Smooth muscle cell (in vitro differentiated cells): ENCODE results near the gene TAPBPL. TPM values are rescaled to one million over a fixed set of nuclear protein-coding genes. Genes with fewer than 3 reads are reported as not detected.

Source experiments
- DNase-seq: peaks from one replicate; lab custom pipeline; 2025; ENCODE audit not compliant: unreplicated experiment; lab: John Stamatoyannopoulos, UW
- H2AFZ ChIP-seq: fragments of 200-600 bp; sonication (generic); 2 replicates; pipeline ENCODE4 v1.6.0; 2016; ENCODE audit warnings: antibody characterized with exemption, low read depth, mild to moderate bottlenecking
- H3F3A ChIP-seq: fragments of 200-600 bp; sonication (generic); 2 replicates; pipeline ENCODE4 v1.6.0; 2017; ENCODE audit warnings: antibody characterized with exemption, low read depth
- H3K27ac ChIP-seq: fragments of 200-600 bp; sonication (generic); 2 replicates; pipeline ENCODE4 v1.5.1; 2016; ENCODE audit warnings: low read depth, mild to moderate bottlenecking
- H3K27me3 ChIP-seq: fragments of 200-600 bp; sonication (generic); 2 replicates; pipeline ENCODE4 v1.6.1; 2016; ENCODE audit warnings: low read depth, mild to moderate bottlenecking
- H3K36me3 ChIP-seq: fragments of 200-600 bp; sonication (generic); 2 replicates; pipeline ENCODE4 v1.5.1; 2016; ENCODE audit warnings: low read depth
- H3K4me1 ChIP-seq: fragments of 200-600 bp; sonication (generic); 2 replicates; pipeline ENCODE4 v1.5.1; 2016; ENCODE audit warnings: low read depth
- H3K4me2 ChIP-seq: fragments of 200-600 bp; sonication (generic); 2 replicates; pipeline ENCODE4 v1.6.0; 2016; ENCODE audit warnings: mild to moderate bottlenecking
- H3K4me3 ChIP-seq: fragments of 200-600 bp; sonication (generic); 2 replicates; pipeline ENCODE4 v1.5.1; 2016; ENCODE audit warnings: mild to moderate bottlenecking
- H3K79me2 ChIP-seq: fragments of 200-600 bp; sonication (generic); 2 replicates; pipeline ENCODE4 v1.6.0; 2016; ENCODE audit warnings: low read depth, mild to moderate bottlenecking
- H3K9ac ChIP-seq: fragments of 200-600 bp; sonication (generic); 2 replicates; pipeline ENCODE4 v1.6.0; 2016; ENCODE audit warnings: low read depth
- H3K9me3 ChIP-seq: fragments of 200-600 bp; sonication (generic); replicated peaks from 2 replicates; pipeline ENCODE4 v1.5.1; 2016; ENCODE audit warnings: low read depth
- H4K20me1 ChIP-seq: fragments of 200-600 bp; sonication (generic); 2 replicates; pipeline ENCODE4 v1.6.0; 2016; ENCODE audit warnings: low read depth
- CTCF ChIP-seq: fragments of 200-600 bp; sonication (generic); IDR thresholded peaks from 2 replicates; pipeline ENCODE4 v1.5.1; 2017; ENCODE audit warnings: borderline replicate concordance, mild to moderate bottlenecking, antibody characterized with exemption; ENCODE audit not compliant: insufficient read depth, poor library complexity, severe bottlenecking
- WGBS: methylation state at CpG from one replicate; pipeline ENCODE4 v1.1.7; 2016; ENCODE audit warnings: low lambda C conversion rate; 5-methylcytosine and 5-hydroxymethylcytosine counted together
- polyA plus RNA-seq: library from polyadenylated mRNA; unstranded; fragments of >200 nt; fragmentation: Nextera tagmentation; extraction: Ambion mirVana; gene quantifications from 2 replicates; pipeline ENCODE4 v1.2.1, GENCODE V29; 2016
- total RNA-seq: library from RNA; depleted of rRNA; stranded (reverse); fragments of >200 nt; gene quantifications from 2 replicates; pipeline ENCODE4 v1.2.3, GENCODE V29; 2014

TAPBPL gene
- total and polyA plus RNA-seq, 2 experiments from 2014 or later: 0.85 to 3.2 TPM

GRCh38 chr12:6435961-6436715, 15.7 kb upstream of the TAPBPL start:
- Histone ChIP-seq H3K36me3 (no peaks in the 10 kb centered on the region), H3K9me3 (no peaks in the 10 kb centered on the region), H4K20me1 (no peaks in the 10 kb centered on the region), H3F3A (peaks cover 7% of the 10 kb centered on the region), H3K27me3 (no peaks in the 10 kb centered on the region), H2AFZ (no peak overlapping the region), H3K9ac (no peak overlapping the region), H3K4me1 (no peaks in the 10 kb centered on the region), H3K4me3 (no peak overlapping the region), H3K4me2 (no peak overlapping the region), H3K79me2 (no peaks in the 10 kb centered on the region), H3K27ac (no peak overlapping the region)
- TF ChIP-seq CTCF: no peak
- no peak for DNase-seq
- WGBS: 88% methylated on average over 13 of the region's 13 CpGs

GRCh38 chr12:6437586-6437985, 14.3 kb upstream of the TAPBPL start:
- Histone ChIP-seq H3K4me2 (no peak overlapping the region), H3K27me3 (no peaks in the 10 kb centered on the region), H3K27ac (no peak overlapping the region), H3F3A (no peaks in the 10 kb centered on the region), H3K9ac (no peak overlapping the region), H3K79me2 (no peaks in the 10 kb centered on the region), H2AFZ (no peak overlapping the region), H3K4me1 (no peaks in the 10 kb centered on the region), H3K4me3 (no peak overlapping the region), H4K20me1 (no peaks in the 10 kb centered on the region), H3K36me3 (no peaks in the 10 kb centered on the region), H3K9me3 (no peaks in the 10 kb centered on the region)
- 89% methylated on average over 3 of the region's 3 CpGs for WGBS
- TF ChIP-seq CTCF: no peak
- no peak for DNase-seq

- H3K4me3 ChIP-seq: no peak overlapping the region
- no peak for TF ChIP-seq CTCF
- H4K20me1 ChIP-seq: no peaks in the 10 kb centered on the region
- no peak overlapping the region for H3K9ac ChIP-seq
- no peak overlapping the region for H2AFZ ChIP-seq
- no peak for DNase-seq
- no peaks in the 10 kb centered on the region for H3F3A ChIP-seq
- no peaks in the 10 kb centered on the region for H3K9me3 ChIP-seq
- H3K27ac ChIP-seq: no peak overlapping the region
- no peaks in the 10 kb centered on the region for H3K27me3 ChIP-seq
- no peaks in the 10 kb centered on the region for H3K4me1 ChIP-seq
- H3K79me2 ChIP-seq: no peaks in the 10 kb centered on the region
- H3K36me3 ChIP-seq: no peaks in the 10 kb centered on the region
- H3K4me2 ChIP-seq: no peak overlapping the region
- WGBS: 93% methylated on average over 12 of the region's 12 CpGs
These were observed 13.5 kb upstream of the TAPBPL start for GRCh38 chr12:6438345-6438744.

- H4K20me1 ChIP-seq: no peaks in the 10 kb centered on the region
- H3K9ac ChIP-seq: no peak overlapping the region
- H3K79me2 ChIP-seq: no peaks in the 10 kb centered on the region
- 94% methylated on average over 1 of the region's 1 CpG for WGBS
- no peak for TF ChIP-seq CTCF
- no peak overlapping the region for H3K27ac ChIP-seq
- H3K4me2 ChIP-seq: no peak overlapping the region
- H3K4me3 ChIP-seq: no peak overlapping the region
- no peaks in the 10 kb centered on the region for H3K9me3 ChIP-seq
- no peak for DNase-seq
- no peaks in the 10 kb centered on the region for H3K4me1 ChIP-seq
- H3F3A ChIP-seq: no peaks in the 10 kb centered on the region
- no peak overlapping the region for H2AFZ ChIP-seq
- H3K27me3 ChIP-seq: no peaks in the 10 kb centered on the region
- H3K36me3 ChIP-seq: no peaks in the 10 kb centered on the region
These were observed 11.5 kb upstream of the TAPBPL start for GRCh38 chr12:6440391-6440790.
